HepG2 (cell line): Measurements from ENCODE around the gene IGDCC3. TPM values are rescaled to one million over a fixed set of nuclear protein-coding genes. Genes with fewer than 3 reads are reported as not detected.

Experiments used
- ATAC-seq: fragments of 200-7000 bp; cut with Tn5 transposase; 3 replicates; pipeline ENCODE4 v1.9.1; 2020; ENCODE audit warnings: mild to moderate bottlenecking, moderate library complexity
- BruUV-seq: library from RNA; stranded (reverse); fragments of 400-500 nt; replicated peaks from 2 replicates; lab custom pipeline; 2021; lab: Mats Ljungman, UMichigan
- CTCF ChIA-PET: fragments of 300-600 bp; formaldehyde crosslinking; extraction: SDS; loops from one replicate; lab custom pipeline; 2021; ENCODE audit warnings: low total read pairs, inconsistent platforms, low intra/inter-chr PET ratio; lab: Yijun Ruan, JAX
- POLR2A ChIA-PET: fragments of 350-600 bp; sonication (Branson Sonifier 250); formaldehyde crosslinking; loops from one replicate; lab custom pipeline; 2020; ENCODE audit warnings: antibody characterized with exemption, inconsistent platforms; lab: Yijun Ruan, JAX
- DNase-seq: peaks from one replicate; pipeline ENCODE4 v3.0.0-alpha.2; 2015; ENCODE audit warnings: low spot score
- FAIRE-seq: peaks from 3 replicates; lab custom pipeline; 2011; peaks lifted over from hg19 to GRCh38; lab: Jason Lieb, UNC
- H2AFZ ChIP-seq: one replicate; pipeline ENCODE4 v1.6.1; 2011; ENCODE audit warnings: low read length, inconsistent platforms
- H3K27ac ChIP-seq: fragments of 300-600 bp; 3 replicates; pipeline ENCODE4 v1.8.0; 2011; ENCODE audit warnings: mixed run types, mild to moderate bottlenecking, mixed read lengths, low read length, inconsistent platforms; ENCODE audit not compliant: insufficient read depth; ENCODE audit errors: extremely low read length
- H3K27me3 ChIP-seq, 2 experiments: fragments of 200-600 bp in 1 of 2; 2 replicates in 1 of 2; 3 replicates in 1 of 2; pipeline versions ENCODE4 v1.6.0 to v1.8.0; 2011; ENCODE audit warnings: low read length in 2 of 2, mild to moderate bottlenecking in 2 of 2, moderate library complexity in 2 of 2, inconsistent platforms in 1 of 2; ENCODE audit not compliant: insufficient read depth in 2 of 2, control insufficient read depth in 1 of 2
- H3K36me3 ChIP-seq, 2 experiments: fragments of 200-600 bp in 1 of 2; replicated peaks in 1 of 2; 2 replicates in 1 of 2; 3 replicates in 1 of 2; pipeline versions ENCODE4 v1.5.1 to v1.8.0; 2011; ENCODE audit warnings: low read length in 2 of 2, inconsistent platforms in 1 of 2; ENCODE audit not compliant: insufficient read depth in 2 of 2, control insufficient read depth in 1 of 2
- H3K4me1 ChIP-seq: 2 replicates; pipeline ENCODE4 v1.5.1; 2012; ENCODE audit warnings: low read length, inconsistent platforms; ENCODE audit not compliant: insufficient read depth
- H3K4me2 ChIP-seq: 2 replicates; pipeline ENCODE4 v1.6.0; 2011; ENCODE audit warnings: low read depth, low read length, inconsistent platforms
- H3K4me3 ChIP-seq, 3 experiments: fragments of 200-600 bp in 1 of 3; sonication (generic), shearing (Covaris generic) in 1 of 3; replicated peaks in 1 of 3; 2 replicates each; pipeline ENCODE4 v1.5.1; 2011 to 2016; ENCODE audit warnings: low read length in 3 of 3, inconsistent platforms in 2 of 3, low read depth in 2 of 3, mild to moderate bottlenecking in 2 of 3, control low read depth in 1 of 3, mixed read lengths in 1 of 3; ENCODE audit not compliant: insufficient read depth in 1 of 3
- H3K79me2 ChIP-seq: one replicate; pipeline ENCODE4 v1.6.1; 2011; ENCODE audit warnings: low read length, inconsistent platforms; ENCODE audit not compliant: insufficient read depth
- H3K9ac ChIP-seq: 2 replicates; pipeline ENCODE4 v1.6.0; 2011; ENCODE audit warnings: mild to moderate bottlenecking, low read depth, low read length, inconsistent platforms; ENCODE audit not compliant: insufficient read depth
- H3K9me3 ChIP-seq: 2 replicates; pipeline ENCODE4 v1.5.1; 2012; ENCODE audit warnings: mild to moderate bottlenecking, low read length
- H4K20me1 ChIP-seq: 2 replicates; pipeline ENCODE4 v1.6.0; 2011; ENCODE audit warnings: inconsistent platforms, mild to moderate bottlenecking, low read length, moderate library complexity; ENCODE audit not compliant: insufficient read depth
- BCLAF1 ChIP-seq: fragments of 450-650 bp; IDR thresholded peaks from 2 replicates; pipeline ENCODE4 v1.6.1; 2017; ENCODE audit warnings: mild to moderate bottlenecking
- EP300 ChIP-seq, 3 experiments: sonication (generic) in 1 of 3; formaldehyde crosslinking in 1 of 3; IDR thresholded peaks; 2 replicates each; pipeline versions ENCODE4 v1.5.1 to v1.6.1; 2011 to 2020; ENCODE audit warnings: low read depth in 2 of 3, low read length in 2 of 3, borderline replicate concordance in 1 of 3, improper control_type of control experiment in 1 of 3, mild to moderate bottlenecking in 1 of 3, missing genetic modification reagents in 1 of 3, moderate library complexity in 1 of 3
- GABPA ChIP-seq, 2 experiments: IDR thresholded peaks; 2 replicates each; pipeline ENCODE4 v1.6.1; 2011 to 2016; ENCODE audit warnings: low read depth in 2 of 2, low read length in 1 of 2, missing biosample characterization in 1 of 2, missing genetic modification characterization in 1 of 2
- PHF8 ChIP-seq: sonication (generic); formaldehyde crosslinking; IDR thresholded peaks from 2 replicates; pipeline ENCODE4 v1.5.0; 2020; ENCODE audit warnings: missing genetic modification reagents
- PRMT3 ChIP-seq: sonication (generic); formaldehyde crosslinking; IDR thresholded peaks from 2 replicates; pipeline ENCODE4 v1.8.1; 2022; ENCODE audit warnings: low read depth, mild to moderate bottlenecking, moderate library complexity, missing genetic modification reagents, borderline replicate concordance
- RBM22 ChIP-seq: fragments of 200-400 bp; formaldehyde crosslinking; optimal IDR thresholded peaks from 2 replicates; pipeline ENCODE3; 2017; ENCODE audit warnings: mild to moderate bottlenecking, low read length, moderate library complexity
- ZNF296 ChIP-seq: sonication (generic); formaldehyde crosslinking; conservative IDR thresholded peaks from 2 replicates; pipeline ENCODE4 v1.5.0; 2020; ENCODE audit warnings: mild to moderate bottlenecking, missing genetic modification reagents
- WGBS: methylation state at CpG from one replicate; pipeline ENCODE4 v1.1.6; 2017; ENCODE audit warnings: low lambda C conversion rate; 5-methylcytosine and 5-hydroxymethylcytosine counted together
- in situ Hi-C: cut with HindIII; loops from 2 replicates; pipeline ENCODE4 v1.10.0; 2017; ENCODE audit warnings: low pct_unique_long_range_greater_than_20kb; ENCODE audit not compliant: extremely low pct_ligation_motif_present
- intact Hi-C: fragments of 100-400 bp; cut with micrococcal nuclease; formaldehyde crosslinking; loops from one replicate; pipeline ENCODE4 v1.10.0; 2022; ENCODE audit not compliant: unreplicated experiment
- polyA plus RNA-seq, 8 experiments: library from polyadenylated mRNA; depleted of rRNA in 3 of 8; stranded (reverse) in 7 of 8; unstranded in 1 of 8; fragments of >200 nt; fragmentation: Illumina TruSeq in 4 of 8; extraction: Trizol in 4 of 8; gene quantifications; 2 replicates each; pipeline versions ENCODE4 v1.2.1 to v1.2.3, GENCODE V29; 2011 to 2016; ENCODE audit warnings: low read depth in 4 of 8, missing spikeins in 1 of 8, mixed read lengths in 1 of 8; ENCODE audit not compliant: insufficient read depth in 1 of 8
- total RNA-seq, 5 experiments: library from RNA; depleted of rRNA; stranded (reverse); fragments of >200 nt; fragmentation: Illumina TruSeq; extraction: Trizol; gene quantifications; 2 replicates each; pipeline ENCODE4 v1.2.3, GENCODE V29; 2016; ENCODE audit warnings: low read depth in 1 of 5

The IGDCC3 gene
- total and polyA plus RNA-seq, 2 of the 13 experiments (the other 11 are each of a cell fraction or from before 2014, with no cell fraction given) = 30.1 to 51.8 TPM

- Histone ChIP-seq H3K79me2 (no peaks in the 10 kb centered on the region), H3K9me3 (no peaks in the 10 kb centered on the region), H2AFZ (no peak overlapping the region), H3K4me2 (peak overlapping the region; percentile 30; the same call in 1 of the 2 replicates), H3K4me3 (no peak overlapping the region), H3K27ac (no peak overlapping the region), H3K4me1 (peaks cover 39% of the 10 kb centered on the region), H4K20me1 (no peaks in the 10 kb centered on the region), H3K9ac (no peak overlapping the region), H3K27me3 (peaks cover 0 to 10% of the 10 kb centered on the region in 2 experiments; a peak in 3 of 5 replicates), H3K36me3 (no peaks in the 10 kb centered on the region)
- 17% methylated on average over 7 of the region's 7 CpGs for WGBS
- intact Hi-C loops = no loop called here
- BruUV-seq = no TSS peak
- ATAC-seq (peak; percentile 52), FAIRE-seq (no peak), DNase-seq (peak; percentile 27)
- in situ Hi-C loops = no loop called here
- TF ChIP-seq PRMT3 (CRISPR knock-in tag) (no peak), BCLAF1 (no peak), GABPA (IDR thresholded peaks at IDR 0.05; ENCODE audit: low read depth, low read length) (no peak), GABPA (CRISPR knock-in tag; IDR thresholded peaks at IDR 0.05; ENCODE audit: low read depth) (peak; percentile 45; the same call in 1 of the 2 replicates), PHF8 (CRISPR knock-in tag) (no peak), RBM22 (no peak), EP300 (IDR thresholded peaks at IDR 0.05; ENCODE audit: low read depth in 2 of 2, low read length in 2 of 2) (no peak), EP300 (CRISPR knock-in tag; IDR thresholded peaks at IDR 0.05; ENCODE audit: borderline replicate concordance) (no peak), ZNF296 (CRISPR knock-in tag) (no peak)
- CTCF ChIA-PET = no interaction called here
- POLR2A ChIA-PET = no interaction called here
Measured at GRCh38 chr15:65409036-65409631, 31.3 kb upstream of the IGDCC3 start.
